Measurements from ENCODE around the gene IQCF2. TPM values are rescaled to one million over a fixed set of nuclear protein-coding genes. Genes with fewer than 3 reads are reported as not detected.

Gene IQCF2
- total RNA-seq, 1 donor from 2014 or later, result not detected

GRCh38 chr3:51888463-51889105, 27.2 kb downstream of the IQCF2 start:
- no peaks in the 10 kb centered on the region for H3K36me3 ChIP-seq
- intact Hi-C loops (cut with DNase I), result no loop called here
- no peaks in the 10 kb centered on the region for H3K27me3 ChIP-seq
- no peak overlapping the region for H3K27ac ChIP-seq
- no peaks in the 10 kb centered on the region for H3K9me3 ChIP-seq
- H3K4me1 ChIP-seq, result no peaks in the 10 kb centered on the region
- TF ChIP-seq POLR2A (IDR thresholded peaks at IDR 0.05) (no peak), POLR2AphosphoS5 (IDR thresholded peaks at IDR 0.05; ENCODE audit: insufficient read depth in 1 of 2, low read depth in 1 of 2) (no peak), CTCF (IDR thresholded peaks at IDR 0.05) (no peak)
- DNase-seq (ENCODE audit: extremely low spot score in 2 of 2), result no peak
- H3K4me3 ChIP-seq, result no peak overlapping the region

- no peak for DNase-seq (ENCODE audit: extremely low spot score in 2 of 2)
- H3K4me1 ChIP-seq, result no peaks in the 10 kb centered on the region
- no peaks in the 10 kb centered on the region for H3K36me3 ChIP-seq
- H3K27me3 ChIP-seq, result no peaks in the 10 kb centered on the region
- H3K27ac ChIP-seq, result no peak overlapping the region
- intact Hi-C loops (cut with DNase I), result no loop called here
- TF ChIP-seq POLR2A (IDR thresholded peaks at IDR 0.05), result no peak
- TF ChIP-seq CTCF (IDR thresholded peaks at IDR 0.05), result no peak
- TF ChIP-seq POLR2AphosphoS5 (IDR thresholded peaks at IDR 0.05; ENCODE audit: insufficient read depth in 1 of 2, low read depth in 1 of 2), result no peak
- no peaks in the 10 kb centered on the region for H3K9me3 ChIP-seq
- H3K4me3 ChIP-seq, result no peak overlapping the region
These were observed 30.0 kb downstream of the IQCF2 start for GRCh38 chr3:51891242-51892039.

GRCh38 chr3:51894391-51894790, 33.0 kb downstream of the IQCF2 start:
- no peaks in the 10 kb centered on the region for H3K4me1 ChIP-seq
- H3K27me3 ChIP-seq, result no peaks in the 10 kb centered on the region
- no peaks in the 10 kb centered on the region for H3K36me3 ChIP-seq
- no peak overlapping the region for H3K27ac ChIP-seq
- H3K4me3 ChIP-seq, result no peak overlapping the region
- DNase-seq (ENCODE audit: extremely low spot score in 2 of 2), result no peak
- intact Hi-C loops (cut with DNase I), result no loop called here
- no peaks in the 10 kb centered on the region for H3K9me3 ChIP-seq
- TF ChIP-seq POLR2AphosphoS5 (IDR thresholded peaks at IDR 0.05; ENCODE audit: insufficient read depth in 1 of 2, low read depth in 1 of 2), result no peak

GRCh38 chr3:51894939-51895338, 33.5 kb downstream of the IQCF2 start:
- Histone ChIP-seq H3K36me3 (no peaks in the 10 kb centered on the region), H3K4me1 (no peaks in the 10 kb centered on the region), H3K4me3 (no peak overlapping the region), H3K27me3 (no peaks in the 10 kb centered on the region), H3K9me3 (no peaks in the 10 kb centered on the region), H3K27ac (no peak overlapping the region)
- no peak for DNase-seq (ENCODE audit: extremely low spot score in 2 of 2)
- TF ChIP-seq POLR2A (IDR thresholded peaks at IDR 0.05) (no peak), POLR2AphosphoS5 (IDR thresholded peaks at IDR 0.05; ENCODE audit: insufficient read depth in 1 of 2, low read depth in 1 of 2) (no peak), CTCF (IDR thresholded peaks at IDR 0.05) (no peak)
- intact Hi-C loops (cut with DNase I), result no loop called here

- TF ChIP-seq CTCF (IDR thresholded peaks at IDR 0.05) (no peak), POLR2AphosphoS5 (IDR thresholded peaks at IDR 0.05; ENCODE audit: insufficient read depth in 1 of 2, low read depth in 1 of 2) (no peak), POLR2A (IDR thresholded peaks at IDR 0.05) (no peak)
- no peaks in the 10 kb centered on the region for H3K4me1 ChIP-seq
- no peak for DNase-seq (ENCODE audit: extremely low spot score in 2 of 2)
- H3K36me3 ChIP-seq, result no peaks in the 10 kb centered on the region
- no peaks in the 10 kb centered on the region for H3K9me3 ChIP-seq
- intact Hi-C loops (cut with DNase I), result no loop called here
- H3K4me3 ChIP-seq, result no peak overlapping the region
- no peak overlapping the region for H3K27ac ChIP-seq
- no peaks in the 10 kb centered on the region for H3K27me3 ChIP-seq
These were observed 35.3 kb downstream of the IQCF2 start for GRCh38 chr3:51896607-51897305.

Data from vagina (tissue), 2 donors.